Measurements from ENCODE around the gene ANGPTL8. TPM values are rescaled to one million over a fixed set of nuclear protein-coding genes. Genes with fewer than 3 reads are reported as not detected.

The ANGPTL8 gene
- total RNA-seq, 1 experiment from 2014 or later: not detected

DNA sequence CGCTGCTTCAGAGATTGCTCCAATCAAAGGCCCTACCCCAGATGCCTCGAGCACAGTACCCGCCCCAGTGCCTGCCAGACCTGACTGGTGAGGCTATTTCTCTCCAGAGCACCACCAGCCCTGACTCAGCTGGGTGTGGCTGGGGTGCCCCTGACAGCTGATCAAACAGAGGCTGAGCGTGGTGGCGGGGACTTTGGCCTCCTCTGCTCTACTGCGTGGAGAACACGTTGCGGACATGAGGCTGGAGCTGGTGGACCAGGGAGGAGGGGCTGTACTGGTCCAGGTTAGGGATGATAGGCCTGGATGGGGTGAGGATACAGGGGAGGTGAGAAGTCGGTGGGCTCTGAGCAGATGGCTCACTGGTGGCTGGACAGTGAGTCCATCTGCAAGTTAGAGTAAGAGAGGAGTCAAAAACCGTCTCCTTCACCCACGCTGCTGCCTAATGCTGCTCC, 26.4 kb downstream of the ANGPTL8 start:
- no TSS peak for BruUV-seq (replicated peaks)
- POLR2A ChIA-PET: interaction anchor here (0.7 kb wide), 3 partner anchors 10 to 59 kb away, joined by 8 to 14 read pairs (median 11); no protein-coding TSS in a partner anchor
- in situ Hi-C loops (cut with HindIII; ENCODE audit: low pct_unique_long_range_greater_than_20kb, low sequenced_read_pairs): no loop called here
- no peak for TF ChIP-seq POLR2AphosphoS5 (IDR thresholded peaks at IDR 0.05; ENCODE audit: low read depth, low read length)
- TF ChIP-seq, protein P1, sequence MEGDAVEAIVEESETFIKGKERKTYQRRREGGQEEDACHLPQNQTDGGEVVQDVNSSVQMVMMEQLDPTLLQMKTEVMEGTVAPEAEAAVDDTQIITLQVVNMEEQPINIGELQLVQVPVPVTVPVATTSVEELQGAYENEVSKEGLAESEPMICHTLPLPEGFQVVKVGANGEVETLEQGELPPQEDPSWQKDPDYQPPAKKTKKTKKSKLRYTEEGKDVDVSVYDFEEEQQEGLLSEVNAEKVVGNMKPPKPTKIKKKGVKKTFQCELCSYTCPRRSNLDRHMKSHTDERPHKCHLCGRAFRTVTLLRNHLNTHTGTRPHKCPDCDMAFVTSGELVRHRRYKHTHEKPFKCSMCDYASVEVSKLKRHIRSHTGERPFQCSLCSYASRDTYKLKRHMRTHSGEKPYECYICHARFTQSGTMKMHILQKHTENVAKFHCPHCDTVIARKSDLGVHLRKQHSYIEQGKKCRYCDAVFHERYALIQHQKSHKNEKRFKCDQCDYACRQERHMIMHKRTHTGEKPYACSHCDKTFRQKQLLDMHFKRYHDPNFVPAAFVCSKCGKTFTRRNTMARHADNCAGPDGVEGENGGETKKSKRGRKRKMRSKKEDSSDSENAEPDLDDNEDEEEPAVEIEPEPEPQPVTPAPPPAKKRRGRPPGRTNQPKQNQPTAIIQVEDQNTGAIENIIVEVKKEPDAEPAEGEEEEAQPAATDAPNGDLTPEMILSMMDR (IDR thresholded peaks at IDR 0.05): no peak
- TF ChIP-seq SIN3A (IDR thresholded peaks at IDR 0.05; ENCODE audit: borderline replicate concordance, insufficient read depth, low read depth, low read length): no peak
- TF ChIP-seq REST (IDR thresholded peaks at IDR 0.05; ENCODE audit: insufficient read depth in 1 of 2, low read depth in 2 of 2, low read length in 1 of 2): no peak
- no peak for TF ChIP-seq TCF7L2 (IDR thresholded peaks at IDR 0.05; ENCODE audit: low read depth, low read length)
- no peak overlapping the region for H3K27ac ChIP-seq (ENCODE audit: low read length)
- CTCF ChIA-PET: no interaction called here
- no peak for DNase-seq (ENCODE audit: low read depth, low spot score)
- H3K27me3 ChIP-seq (ENCODE audit: control insufficient read depth, insufficient read depth, low read length): no peaks in the 10 kb centered on the region
- intact Hi-C loops (cut with micrococcal nuclease; ENCODE audit: unreplicated experiment): no loop called here
- H3K4me1 ChIP-seq (ENCODE audit: control insufficient read depth, insufficient read depth, low read length): no peaks in the 10 kb centered on the region; the same call in 1 of the 2 replicates
- ATAC-seq: no peak
- H3K9me3 ChIP-seq (ENCODE audit: control insufficient read depth, insufficient read depth, low read depth, low read length): no peaks in the 10 kb centered on the region
- no peaks in the 10 kb centered on the region; the same call in 1 of the 2 replicates for H3K36me3 ChIP-seq (ENCODE audit: control insufficient read depth, insufficient read depth, low read length)
- H3K4me3 ChIP-seq (ENCODE audit: low read depth in 2 of 2, low read length in 2 of 2): no peak overlapping the region

GRCh38 chr19:11267316-11268085, 28.1 kb downstream of the ANGPTL8 start:
- TF ChIP-seq TCF7L2 (IDR thresholded peaks at IDR 0.05; ENCODE audit: low read depth, low read length) (no peak), SIN3A (IDR thresholded peaks at IDR 0.05; ENCODE audit: borderline replicate concordance, insufficient read depth, low read depth, low read length) (no peak), POLR2AphosphoS5 (IDR thresholded peaks at IDR 0.05; ENCODE audit: low read depth, low read length) (no peak), REST (IDR thresholded peaks at IDR 0.05; ENCODE audit: insufficient read depth in 1 of 2, low read depth in 2 of 2, low read length in 1 of 2) (no peak)
- TF ChIP-seq, protein P1 (IDR thresholded peaks at IDR 0.05): no peak
- BruUV-seq (replicated peaks): no TSS peak
- Histone ChIP-seq H3K27ac (ENCODE audit: low read length) (no peak overlapping the region), H3K4me1 (ENCODE audit: control insufficient read depth, insufficient read depth, low read length) (no peaks in the 10 kb centered on the region; the same call in 1 of the 2 replicates), H3K36me3 (ENCODE audit: control insufficient read depth, insufficient read depth, low read length) (no peaks in the 10 kb centered on the region), H3K4me3 (ENCODE audit: low read depth in 2 of 2, low read length in 2 of 2) (no peak overlapping the region), H3K9me3 (ENCODE audit: control insufficient read depth, insufficient read depth, low read depth, low read length) (no peaks in the 10 kb centered on the region), H3K27me3 (ENCODE audit: control insufficient read depth, insufficient read depth, low read length) (no peaks in the 10 kb centered on the region)
- CTCF ChIA-PET: no interaction called here
- intact Hi-C loops (cut with micrococcal nuclease; ENCODE audit: unreplicated experiment) (no loop called here), in situ Hi-C loops (cut with HindIII; ENCODE audit: low pct_unique_long_range_greater_than_20kb, low sequenced_read_pairs) (no loop called here)
- no peak for ATAC-seq
- no peak for DNase-seq (ENCODE audit: low read depth, low spot score)
- POLR2A ChIA-PET: no interaction called here

Measured in Panc1 (cell line).